ENCODE results near the gene ANKMY2.
A peak's percentile ranks its signal among the peaks of the same experiment; 100 is the strongest.

Gene ANKMY2

DNA sequence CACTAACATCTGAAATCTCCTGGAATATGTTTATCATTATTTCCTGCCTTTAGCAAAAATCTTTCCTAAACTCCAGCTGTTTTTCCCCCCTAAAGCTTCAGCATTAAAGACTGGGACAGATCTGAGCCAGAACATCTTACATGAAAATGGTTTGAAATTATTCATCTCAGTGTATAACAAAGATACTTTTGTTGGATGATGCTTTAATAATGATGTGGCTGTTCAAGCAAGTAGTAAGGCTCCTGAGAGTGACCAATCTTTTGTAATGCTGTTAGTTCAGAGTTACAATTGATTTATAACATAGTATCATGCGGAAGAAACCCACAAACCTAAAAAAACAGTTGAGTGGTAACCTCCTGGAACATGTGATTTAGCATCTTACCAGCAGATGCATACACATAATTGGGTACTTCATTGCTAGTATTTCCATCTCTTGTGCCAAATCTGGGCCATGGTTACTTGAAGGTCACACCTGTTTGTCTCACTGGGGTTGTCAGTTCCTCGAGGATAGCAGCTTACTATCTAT lies 1.9 kb upstream of the ANKMY2 start:
- Histone ChIP-seq H3K9ac (ENCODE audit: low read depth in 1 of 2, low read length in 2 of 2) (peak overlapping the region in 1 of 2 donors; percentile 90), H3K4me3 (ENCODE audit: low read depth in 1 of 2, low read length in 2 of 2) (peak overlapping the region; percentile 6 to 95), H3K27ac (ENCODE audit: low read depth, low read length) (no peak overlapping the region), H3K4me1 (ENCODE audit: control insufficient read depth in 1 of 2, insufficient read depth in 2 of 2, low read length in 2 of 2) (peaks cover 19 to 41% of the 10 kb centered on the region in 2 donors), H3K27me3 (ENCODE audit: control insufficient read depth in 1 of 2, insufficient read depth in 2 of 2, low read length in 2 of 2) (no peaks in the 10 kb centered on the region), H3K9me3 (ENCODE audit: control insufficient read depth in 1 of 2, low read length in 2 of 2) (no peaks in the 10 kb centered on the region), H3K36me3 (ENCODE audit: control insufficient read depth in 1 of 2, insufficient read depth in 2 of 2, low read length in 2 of 2) (peaks cover 0 to 4% of the 10 kb centered on the region in 2 donors)

- H3K9me3 ChIP-seq (ENCODE audit: control insufficient read depth in 1 of 2, low read length in 2 of 2): no peaks in the 10 kb centered on the region
- H3K4me3 ChIP-seq (ENCODE audit: low read depth in 1 of 2, low read length in 2 of 2): peak overlapping the region; percentile 94 to 95
- peak overlapping the region; percentile 81 to 90 for H3K9ac ChIP-seq (ENCODE audit: low read depth in 1 of 2, low read length in 2 of 2)
- no peaks in the 10 kb centered on the region for H3K27me3 ChIP-seq (ENCODE audit: control insufficient read depth in 1 of 2, insufficient read depth in 2 of 2, low read length in 2 of 2)
- H3K36me3 ChIP-seq (ENCODE audit: control insufficient read depth in 1 of 2, insufficient read depth in 2 of 2, low read length in 2 of 2): peaks cover 0 to 4% of the 10 kb centered on the region in 2 donors
- peaks cover 19 to 41% of the 10 kb centered on the region in 2 donors for H3K4me1 ChIP-seq (ENCODE audit: control insufficient read depth in 1 of 2, insufficient read depth in 2 of 2, low read length in 2 of 2)
- H3K27ac ChIP-seq (ENCODE audit: low read depth, low read length): peak overlapping the region; percentile 87
These were observed 1.0 kb upstream of the ANKMY2 start for GRCh38 chr7:16646472-16647072.

GRCh38 chr7:16644636-16645592 lies 640 bp downstream of the ANKMY2 start:
- Histone ChIP-seq H3K9me3 (ENCODE audit: control insufficient read depth in 1 of 2, low read length in 2 of 2) (no peaks in the 10 kb centered on the region), H3K36me3 (ENCODE audit: control insufficient read depth in 1 of 2, insufficient read depth in 2 of 2, low read length in 2 of 2) (peaks cover 0 to 4% of the 10 kb centered on the region in 2 donors), H3K9ac (ENCODE audit: low read depth in 1 of 2, low read length in 2 of 2) (peak overlapping the region; percentile 90), H3K27me3 (ENCODE audit: control insufficient read depth in 1 of 2, insufficient read depth in 2 of 2, low read length in 2 of 2) (no peaks in the 10 kb centered on the region), H3K4me3 (ENCODE audit: low read depth in 1 of 2, low read length in 2 of 2) (peak overlapping the region; percentile 94 to 95), H3K4me1 (ENCODE audit: control insufficient read depth in 1 of 2, insufficient read depth in 2 of 2, low read length in 2 of 2) (peaks cover 19 to 41% of the 10 kb centered on the region in 2 donors), H3K27ac (ENCODE audit: low read depth, low read length) (peak overlapping the region; percentile 74)

GRCh38 chr7:16644157-16644556 lies 1.4 kb downstream of the ANKMY2 start:
- H3K27me3 ChIP-seq (ENCODE audit: control insufficient read depth in 1 of 2, insufficient read depth in 2 of 2, low read length in 2 of 2): no peaks in the 10 kb centered on the region
- H3K27ac ChIP-seq (ENCODE audit: low read depth, low read length): no peak overlapping the region
- peaks cover 0 to 4% of the 10 kb centered on the region in 2 donors for H3K36me3 ChIP-seq (ENCODE audit: control insufficient read depth in 1 of 2, insufficient read depth in 2 of 2, low read length in 2 of 2)
- H3K4me1 ChIP-seq (ENCODE audit: control insufficient read depth in 1 of 2, insufficient read depth in 2 of 2, low read length in 2 of 2): peaks cover 19 to 40% of the 10 kb centered on the region in 2 donors
- no peaks in the 10 kb centered on the region for H3K9me3 ChIP-seq (ENCODE audit: control insufficient read depth in 1 of 2, low read length in 2 of 2)
- peak overlapping the region; percentile 90 for H3K9ac ChIP-seq (ENCODE audit: low read depth in 1 of 2, low read length in 2 of 2)
- H3K4me3 ChIP-seq (ENCODE audit: low read depth in 1 of 2, low read length in 2 of 2): peak overlapping the region; percentile 94 to 95

DNA sequence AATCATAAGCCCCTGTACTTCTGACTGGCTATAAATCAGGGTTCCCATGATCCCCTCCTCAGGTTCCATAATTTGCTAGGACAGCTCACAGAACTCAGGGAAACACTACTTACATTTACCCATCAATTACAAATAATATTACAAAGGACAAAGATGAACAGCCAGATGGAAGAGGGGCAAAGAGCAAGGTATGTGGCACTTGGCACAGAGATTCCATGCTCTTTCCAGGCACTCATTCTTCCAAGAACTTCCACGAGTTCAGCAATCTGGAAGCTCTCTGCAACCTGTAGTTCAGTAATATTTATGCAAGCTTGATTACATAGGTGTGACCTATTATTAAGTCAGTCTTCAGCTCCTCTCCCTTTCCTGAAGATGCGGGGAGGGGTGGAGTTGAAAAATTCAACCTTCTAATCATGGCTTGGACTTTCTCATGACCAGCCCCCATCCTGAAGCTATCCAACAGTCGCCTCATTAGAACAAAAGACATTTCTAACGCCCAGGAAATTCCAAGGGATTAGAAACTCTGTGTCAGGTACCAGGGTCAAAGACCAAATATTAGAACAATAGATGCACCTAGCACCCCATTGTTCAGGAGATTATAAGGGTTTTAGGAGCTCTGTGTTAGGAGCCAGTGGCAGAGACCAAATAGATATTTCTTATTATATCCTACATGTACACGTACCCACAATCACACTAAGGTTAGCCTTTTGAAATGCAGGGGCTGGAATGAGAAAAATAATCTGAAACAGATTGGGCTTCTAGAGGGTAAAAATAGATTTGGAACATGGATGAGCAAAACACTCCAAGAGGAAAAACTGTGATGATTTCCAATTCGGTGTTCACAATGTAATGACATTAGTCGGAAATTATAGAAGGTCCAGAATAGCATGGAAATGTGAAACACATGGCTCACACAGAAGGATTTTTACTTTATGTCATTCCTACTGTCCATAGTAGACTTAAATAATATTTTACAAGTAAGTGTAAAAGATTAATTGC lies 7.0 kb downstream of the ANKMY2 start:
- H3K27ac ChIP-seq (ENCODE audit: low read depth, low read length): no peak overlapping the region
- H3K4me1 ChIP-seq (ENCODE audit: control insufficient read depth in 1 of 2, insufficient read depth in 2 of 2, low read length in 2 of 2): peaks cover 14 to 32% of the 10 kb centered on the region in 2 donors
- H3K27me3 ChIP-seq (ENCODE audit: control insufficient read depth in 1 of 2, insufficient read depth in 2 of 2, low read length in 2 of 2): no peaks in the 10 kb centered on the region
- H3K36me3 ChIP-seq (ENCODE audit: control insufficient read depth in 1 of 2, insufficient read depth in 2 of 2, low read length in 2 of 2): peaks cover 0 to 8% of the 10 kb centered on the region in 2 donors
- H3K4me3 ChIP-seq (ENCODE audit: low read depth in 1 of 2, low read length in 2 of 2): no peak overlapping the region
- H3K9ac ChIP-seq (ENCODE audit: low read depth in 1 of 2, low read length in 2 of 2): no peak overlapping the region
- H3K9me3 ChIP-seq (ENCODE audit: control insufficient read depth in 1 of 2, low read length in 2 of 2): no peaks in the 10 kb centered on the region

- no peaks in the 10 kb centered on the region for H3K27me3 ChIP-seq (ENCODE audit: control insufficient read depth in 1 of 2, insufficient read depth in 2 of 2, low read length in 2 of 2)
- peaks cover 0 to 4% of the 10 kb centered on the region in 2 donors for H3K36me3 ChIP-seq (ENCODE audit: control insufficient read depth in 1 of 2, insufficient read depth in 2 of 2, low read length in 2 of 2)
- H3K4me1 ChIP-seq (ENCODE audit: control insufficient read depth in 1 of 2, insufficient read depth in 2 of 2, low read length in 2 of 2): peaks cover 14 to 24% of the 10 kb centered on the region in 2 donors
- no peak overlapping the region for H3K9ac ChIP-seq (ENCODE audit: low read depth in 1 of 2, low read length in 2 of 2)
- H3K4me3 ChIP-seq (ENCODE audit: low read depth in 1 of 2, low read length in 2 of 2): no peak overlapping the region
- no peak overlapping the region for H3K27ac ChIP-seq (ENCODE audit: low read depth, low read length)
- H3K9me3 ChIP-seq (ENCODE audit: control insufficient read depth in 1 of 2, low read length in 2 of 2): no peaks in the 10 kb centered on the region
These were observed 8.2 kb downstream of the ANKMY2 start for GRCh38 chr7:16637379-16637778.

GRCh38 chr7:16636555-16637101 lies 8.9 kb downstream of the ANKMY2 start:
- H3K4me3 ChIP-seq (ENCODE audit: low read depth in 1 of 2, low read length in 2 of 2): no peak overlapping the region
- peaks cover 0 to 4% of the 10 kb centered on the region in 2 donors for H3K36me3 ChIP-seq (ENCODE audit: control insufficient read depth in 1 of 2, insufficient read depth in 2 of 2, low read length in 2 of 2)
- H3K4me1 ChIP-seq (ENCODE audit: control insufficient read depth in 1 of 2, insufficient read depth in 2 of 2, low read length in 2 of 2): peaks cover 14 to 24% of the 10 kb centered on the region in 2 donors
- H3K27me3 ChIP-seq (ENCODE audit: control insufficient read depth in 1 of 2, insufficient read depth in 2 of 2, low read length in 2 of 2): no peaks in the 10 kb centered on the region
- H3K27ac ChIP-seq (ENCODE audit: low read depth, low read length): no peak overlapping the region
- H3K9ac ChIP-seq (ENCODE audit: low read depth in 1 of 2, low read length in 2 of 2): no peak overlapping the region
- H3K9me3 ChIP-seq (ENCODE audit: control insufficient read depth in 1 of 2, low read length in 2 of 2): no peaks in the 10 kb centered on the region

DNA sequence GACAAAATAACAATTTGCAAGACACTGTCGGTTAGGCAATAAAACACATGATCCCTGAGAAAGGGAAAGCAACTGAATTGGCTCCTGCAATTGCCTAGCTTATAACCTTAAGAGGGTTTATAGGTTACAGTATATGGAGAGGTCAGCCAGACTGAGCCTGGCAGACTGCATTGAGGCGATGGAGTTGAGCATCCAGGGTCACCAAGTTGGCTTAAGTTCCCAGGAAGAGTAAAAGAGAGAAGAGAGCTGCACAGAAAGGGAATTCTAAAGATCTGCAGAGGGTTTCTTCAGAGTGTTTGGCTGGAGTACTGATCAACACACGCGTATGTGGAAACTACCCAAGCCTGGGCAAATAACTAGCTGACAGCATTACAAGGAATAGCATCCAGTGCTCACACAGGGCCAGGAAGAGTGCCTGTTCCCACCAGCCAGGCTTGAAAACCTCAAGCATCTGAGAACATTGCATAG lies 11.2 kb downstream of the ANKMY2 start:
- Histone ChIP-seq H3K9me3 (ENCODE audit: control insufficient read depth in 1 of 2, low read length in 2 of 2) (no peaks in the 10 kb centered on the region), H3K4me1 (ENCODE audit: control insufficient read depth in 1 of 2, insufficient read depth in 2 of 2, low read length in 2 of 2) (peaks cover 14 to 24% of the 10 kb centered on the region in 2 donors), H3K9ac (ENCODE audit: low read depth in 1 of 2, low read length in 2 of 2) (no peak overlapping the region), H3K27me3 (ENCODE audit: control insufficient read depth in 1 of 2, insufficient read depth in 2 of 2, low read length in 2 of 2) (no peaks in the 10 kb centered on the region), H3K4me3 (ENCODE audit: low read depth in 1 of 2, low read length in 2 of 2) (peak overlapping the region in 1 of 2 donors; percentile 8), H3K36me3 (ENCODE audit: control insufficient read depth in 1 of 2, insufficient read depth in 2 of 2, low read length in 2 of 2) (peaks cover 0 to 7% of the 10 kb centered on the region in 2 donors), H3K27ac (ENCODE audit: low read depth, low read length) (no peak overlapping the region)

GRCh38 chr7:16630654-16631053 lies 14.9 kb downstream of the ANKMY2 start:
- H3K9ac ChIP-seq (ENCODE audit: low read depth in 1 of 2, low read length in 2 of 2): no peak overlapping the region
- H3K4me3 ChIP-seq (ENCODE audit: low read depth in 1 of 2, low read length in 2 of 2): no peak overlapping the region
- peaks cover 5 to 7% of the 10 kb centered on the region in 2 donors for H3K4me1 ChIP-seq (ENCODE audit: control insufficient read depth in 1 of 2, insufficient read depth in 2 of 2, low read length in 2 of 2)
- no peak overlapping the region for H3K27ac ChIP-seq (ENCODE audit: low read depth, low read length)
- H3K27me3 ChIP-seq (ENCODE audit: control insufficient read depth in 1 of 2, insufficient read depth in 2 of 2, low read length in 2 of 2): no peaks in the 10 kb centered on the region
- H3K36me3 ChIP-seq (ENCODE audit: control insufficient read depth in 1 of 2, insufficient read depth in 2 of 2, low read length in 2 of 2): peaks cover 3 to 10% of the 10 kb centered on the region in 2 donors
- H3K9me3 ChIP-seq (ENCODE audit: control insufficient read depth in 1 of 2, low read length in 2 of 2): no peaks in the 10 kb centered on the region

Data from duodenal mucosa (tissue), 2 donors.